GM04504 (cell line): Measurements from ENCODE around the gene RAD51B.
A peak's percentile ranks its signal among the peaks of the same experiment; 100 is the strongest.

Experiments used
- DNase-seq: peaks from one replicate; pipeline ENCODE4 v3.0.0-alpha.2; 2012; ENCODE audit warnings: low read depth

Gene RAD51B

GRCh38 chr14:67900231-67900630 lies 80.7 kb downstream of the RAD51B start:
- DNase-seq, result no peak

- DNase-seq, result no peak
These were observed 88.6 kb downstream of the RAD51B start for GRCh38 chr14:67908052-67908754.

- no peak for DNase-seq
These were observed 92.0 kb downstream of the RAD51B start for GRCh38 chr14:67911562-67911961.

- no peak for DNase-seq
These were observed 96.9 kb downstream of the RAD51B start for GRCh38 chr14:67916430-67916829.

GRCh38 chr14:67917006-67917405 lies 97.4 kb downstream of the RAD51B start:
- no peak for DNase-seq

GRCh38 chr14:67918838-67919237 lies 99.3 kb downstream of the RAD51B start:
- no peak for DNase-seq

- no peak for DNase-seq
These were observed 99.9 kb downstream of the RAD51B start for GRCh38 chr14:67919259-67920032.

- DNase-seq, result no peak
These were observed 107.2 kb downstream of the RAD51B start for GRCh38 chr14:67926821-67927220.

GRCh38 chr14:67927244-67927643 lies 107.7 kb downstream of the RAD51B start:
- DNase-seq, result no peak

- DNase-seq, result no peak
These were observed 108.8 kb downstream of the RAD51B start for GRCh38 chr14:67928375-67928774.

GRCh38 chr14:67932708-67933246 lies 113.2 kb downstream of the RAD51B start:
- DNase-seq, result no peak

- DNase-seq, result no peak
These were observed 113.7 kb downstream of the RAD51B start for GRCh38 chr14:67933266-67933665.

- peak; percentile 60 for DNase-seq
These were observed 114.5 kb downstream of the RAD51B start for GRCh38 chr14:67934087-67934486.

GRCh38 chr14:67934862-67935261 lies 115.3 kb downstream of the RAD51B start:
- no peak for DNase-seq

GRCh38 chr14:67935371-67935770 lies 115.8 kb downstream of the RAD51B start:
- no peak for DNase-seq

GRCh38 chr14:67938071-67938470 lies 118.5 kb downstream of the RAD51B start:
- DNase-seq, result no peak

- DNase-seq, result peak; percentile 58
These were observed 121.2 kb downstream of the RAD51B start for GRCh38 chr14:67940486-67941455.

- DNase-seq, result no peak
These were observed 122.0 kb downstream of the RAD51B start for GRCh38 chr14:67941456-67942018.

- no peak for DNase-seq
These were observed 122.6 kb downstream of the RAD51B start for GRCh38 chr14:67942080-67942710.

- DNase-seq, result peak; percentile 51
These were observed 124.4 kb downstream of the RAD51B start for GRCh38 chr14:67943947-67944346.

- no peak for DNase-seq
These were observed 125.0 kb downstream of the RAD51B start for GRCh38 chr14:67944605-67945004.
